Measurements from ENCODE around the gene CCDC116.
A peak's percentile ranks its signal among the peaks of the same experiment; 100 is the strongest.

Gene CCDC116

GRCh38 chr22:21622011-21622918, 10.3 kb upstream of the CCDC116 start:
- no peak for TF ChIP-seq CTCF (IDR thresholded peaks at IDR 0.05; ENCODE audit: low read depth, low read length)
- in situ Hi-C loops (cut with HindIII; ENCODE audit: low sequenced_read_pairs) = no loop called here
- DNase-seq (ENCODE audit: low read depth, low spot score) = no peak
- no peak overlapping the region for H3K4me3 ChIP-seq (ENCODE audit: low read depth, low read length)

DNA sequence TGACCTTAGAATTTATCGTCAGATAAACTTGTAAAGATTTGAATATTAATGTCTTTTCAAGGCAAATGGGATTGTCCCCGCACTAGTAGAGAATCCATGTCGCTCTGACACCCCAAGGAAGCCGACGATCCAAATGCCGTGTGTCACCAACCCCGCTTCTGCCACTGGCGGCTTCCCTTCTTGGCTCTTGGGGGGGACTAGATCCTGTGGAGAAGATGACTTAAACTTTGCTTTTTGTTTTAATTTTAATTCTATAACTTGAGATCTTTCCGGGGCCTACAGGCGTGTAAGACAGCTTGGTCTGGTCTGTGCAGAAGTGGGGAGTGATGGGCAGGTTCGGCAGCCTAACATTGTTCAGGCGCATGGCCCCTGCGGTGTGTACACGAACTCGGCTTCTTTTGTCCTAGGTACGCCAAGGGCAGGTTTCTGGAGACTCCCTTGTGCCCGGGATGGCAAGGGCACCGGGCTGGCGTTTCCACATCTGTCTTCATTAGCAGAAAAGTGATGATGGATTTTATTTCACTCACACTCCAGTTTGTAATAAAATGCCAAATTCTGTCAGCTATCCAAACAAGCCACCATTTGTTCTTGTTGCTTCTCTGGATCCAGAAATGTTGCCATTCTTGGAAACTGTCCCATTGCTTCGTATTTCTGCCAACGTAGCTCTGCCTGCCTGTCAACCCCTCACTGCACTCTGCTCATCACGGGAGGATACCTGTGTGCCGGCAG, 9.5 kb upstream of the CCDC116 start:
- DNase-seq (ENCODE audit: low read depth, low spot score) = no peak
- H3K4me3 ChIP-seq (ENCODE audit: low read depth, low read length) = no peak overlapping the region
- no peak for TF ChIP-seq CTCF (IDR thresholded peaks at IDR 0.05; ENCODE audit: low read depth, low read length)
- in situ Hi-C loops (cut with HindIII; ENCODE audit: low sequenced_read_pairs) = no loop called here

GRCh38 chr22:21623648-21623970, 9.0 kb upstream of the CCDC116 start:
- no peak for TF ChIP-seq CTCF (IDR thresholded peaks at IDR 0.05; ENCODE audit: low read depth, low read length)
- DNase-seq (ENCODE audit: low read depth, low spot score) = no peak
- no peak overlapping the region for H3K4me3 ChIP-seq (ENCODE audit: low read depth, low read length)
- in situ Hi-C loops (cut with HindIII; ENCODE audit: low sequenced_read_pairs) = no loop called here

- no peak for DNase-seq (ENCODE audit: low read depth, low spot score)
These were observed 8.3 kb upstream of the CCDC116 start for GRCh38 chr22:21624120-21624879.

GRCh38 chr22:21624880-21625791, 7.4 kb upstream of the CCDC116 start:
- DNase-seq (ENCODE audit: low read depth, low spot score) = no peak
- no peak overlapping the region for H3K4me3 ChIP-seq (ENCODE audit: low read depth, low read length)
- in situ Hi-C loops (cut with HindIII; ENCODE audit: low sequenced_read_pairs) = no loop called here
- no peak for TF ChIP-seq CTCF (IDR thresholded peaks at IDR 0.05; ENCODE audit: low read depth, low read length)

More at GRCh38 chr22:21624120-21624879, 8.3 kb upstream of the CCDC116 start:
- H3K4me3 ChIP-seq (ENCODE audit: low read depth, low read length) = no peak overlapping the region
- in situ Hi-C loops (cut with HindIII; ENCODE audit: low sequenced_read_pairs) = no loop called here
- TF ChIP-seq CTCF (IDR thresholded peaks at IDR 0.05; ENCODE audit: low read depth, low read length) = peak; percentile 71

Measured in astrocyte of the spinal cord (primary cell).